ENCODE measurements around the gene OXCT2.

GRCh38 chr1:39816415-39817090, 45.4 kb upstream of the OXCT2 start:
- TF ChIP-seq CTCF (IDR thresholded peaks at IDR 0.05): peak; percentile 79
- TF ChIP-seq JUN (CRISPR knock-in tag; IDR thresholded peaks at IDR 0.05): no peak
- TF ChIP-seq SP1 (CRISPR knock-in tag; conservative IDR thresholded peaks at IDR 0.05): no peak
- TF ChIP-seq ZNF416 (CRISPR knock-in tag; IDR thresholded peaks at IDR 0.05): no peak
- TF ChIP-seq TP53 (CRISPR knock-in tag; IDR thresholded peaks at IDR 0.05): no peak
- no peak for TF ChIP-seq MLX (CRISPR knock-in tag; IDR thresholded peaks at IDR 0.05)
- no peak for TF ChIP-seq ATF2 (CRISPR knock-in tag; IDR thresholded peaks at IDR 0.05; ENCODE audit: borderline replicate concordance, low read depth)
- TF ChIP-seq CREB1 (CRISPR knock-in tag; IDR thresholded peaks at IDR 0.05): no peak
- no peak for TF ChIP-seq RELA (CRISPR knock-in tag; IDR thresholded peaks at IDR 0.05; ENCODE audit: borderline replicate concordance)
- no peak for TF ChIP-seq CREM (CRISPR knock-in tag; IDR thresholded peaks at IDR 0.05)
- TF ChIP-seq MAX (CRISPR knock-in tag; IDR thresholded peaks at IDR 0.05): no peak
- TF ChIP-seq GABPB1 (CRISPR knock-in tag; IDR thresholded peaks at IDR 0.05): no peak
- TF ChIP-seq NR3C1 (CRISPR knock-in tag; conservative IDR thresholded peaks at IDR 0.05; ENCODE audit: low read depth): no peak
